CD14-positive monocyte (primary cell): ENCODE measurements around the gene CIZ1. TPM values are rescaled to one million over a fixed set of nuclear protein-coding genes. Genes with fewer than 3 reads are reported as not detected.

Source experiments
- DNase-seq, 3 donors: peaks; one replicate each; pipeline ENCODE4 v3.0.0-alpha.2; 2011 to 2022
- H2AFZ ChIP-seq: 2 replicates; pipeline ENCODE4 v1.6.0; 2012; ENCODE audit warnings: mild to moderate bottlenecking, low read depth, low read length, inconsistent platforms; ENCODE audit not compliant: insufficient read depth, poor library complexity, severe bottlenecking
- H3K27ac ChIP-seq, 2 donors: 1 replicate in 1 of 2; 2 replicates in 1 of 2; pipeline ENCODE4 v1.5.1; 2012 to 2013; ENCODE audit warnings: low read length in 2 of 2, control low read depth in 1 of 2, inconsistent platforms in 1 of 2, low read depth in 1 of 2, mild to moderate bottlenecking in 1 of 2
- H3K27me3 ChIP-seq, 2 donors: one replicate each; pipeline versions ENCODE4 v1.6.0 to v1.6.1; 2011 to 2013; ENCODE audit warnings: low read length in 2 of 2; ENCODE audit not compliant: control insufficient read depth in 2 of 2, insufficient read depth in 2 of 2
- H3K36me3 ChIP-seq, 2 donors: replicated peaks in 1 of 2; 1 replicate in 1 of 2; 2 replicates in 1 of 2; pipeline versions ENCODE4 v1.5.1 to v1.6.1; 2012 to 2013; ENCODE audit warnings: low read length in 2 of 2, control low read depth in 1 of 2, inconsistent platforms in 1 of 2, mild to moderate bottlenecking in 1 of 2; ENCODE audit not compliant: insufficient read depth in 2 of 2, control insufficient read depth in 1 of 2
- H3K4me1 ChIP-seq, 2 donors: 1 replicate in 1 of 2; 2 replicates in 1 of 2; pipeline versions ENCODE4 v1.5.1 to v1.6.1; 2012 to 2013; ENCODE audit warnings: low read length in 2 of 2, control low read depth in 1 of 2, inconsistent platforms in 1 of 2, mild to moderate bottlenecking in 1 of 2, moderate library complexity in 1 of 2; ENCODE audit not compliant: insufficient read depth in 2 of 2, control insufficient read depth in 1 of 2
- H3K4me2 ChIP-seq: replicated peaks from 2 replicates; pipeline ENCODE3; 2012; ENCODE audit warnings: low read length, moderate library complexity, mild to moderate bottlenecking; ENCODE audit not compliant: poor library complexity, severe bottlenecking; ENCODE audit errors: extremely low read depth
- H3K4me3 ChIP-seq, 3 experiments: fragments of 200-600 bp in 1 of 3; sonication (generic) in 1 of 3; replicated peaks in 1 of 3; 1 replicate in 2 of 3; 2 replicates in 1 of 3; pipeline ENCODE4 v1.5.1; 2011 to 2013; ENCODE audit warnings: low read length in 3 of 3, mild to moderate bottlenecking in 3 of 3, control low read depth in 2 of 3, low read depth in 2 of 3, inconsistent platforms in 1 of 3, moderate library complexity in 1 of 3
- H3K79me2 ChIP-seq: 2 replicates; pipeline ENCODE4 v1.6.0; 2012; ENCODE audit warnings: mild to moderate bottlenecking, control low read depth, inconsistent platforms, low read length, moderate library complexity; ENCODE audit not compliant: insufficient read depth
- H3K9ac ChIP-seq: 2 replicates; pipeline ENCODE4 v1.6.0; 2017; ENCODE audit warnings: low read length, mild to moderate bottlenecking; ENCODE audit not compliant: insufficient read depth, poor library complexity, severe bottlenecking
- H3K9me3 ChIP-seq, 2 donors: replicated peaks in 1 of 2; 1 replicate in 1 of 2; 2 replicates in 1 of 2; pipeline versions ENCODE4 v1.5.1 to v1.6.1; 2012 to 2013; ENCODE audit warnings: low read length in 2 of 2, control low read depth in 1 of 2; ENCODE audit not compliant: control insufficient read depth in 1 of 2, insufficient read depth in 1 of 2
- H4K20me1 ChIP-seq: 2 replicates; pipeline ENCODE4 v1.6.0; 2012; ENCODE audit warnings: mild to moderate bottlenecking, low read length, control low read depth, moderate library complexity; ENCODE audit not compliant: insufficient read depth
- H3K27ac Mint-ChIP-seq, 7 donors: one replicate each; pipeline ENCODE4 v1.8.0; 2020; ENCODE audit warnings: mild to moderate bottlenecking in 7 of 7, mixed read lengths in 7 of 7, moderate library complexity in 6 of 7, inconsistent platforms in 2 of 7
- H3K27me3 Mint-ChIP-seq, 3 donors: one replicate each; pipeline ENCODE4 v1.8.0; 2021 to 2022; ENCODE audit warnings: low read depth in 3 of 3, mild to moderate bottlenecking in 3 of 3, mixed read lengths in 3 of 3, moderate library complexity in 3 of 3, inconsistent platforms in 1 of 3
- H3K36me3 Mint-ChIP-seq, 2 donors: one replicate each; pipeline ENCODE4 v1.8.0; 2020; ENCODE audit warnings: mixed read lengths in 2 of 2, inconsistent platforms in 1 of 2, mild to moderate bottlenecking in 1 of 2
- H3K4me1 Mint-ChIP-seq: one replicate; pipeline ENCODE4 v1.8.0; 2020; ENCODE audit warnings: mild to moderate bottlenecking, mixed read lengths
- H3K4me3 Mint-ChIP-seq, 2 donors: one replicate each; pipeline ENCODE4 v1.8.0; 2020; ENCODE audit warnings: mild to moderate bottlenecking in 2 of 2, mixed read lengths in 2 of 2, moderate library complexity in 1 of 2
- H3K9me3 Mint-ChIP-seq, 7 donors: one replicate each; pipeline ENCODE4 v1.8.0; 2020 to 2022; ENCODE audit warnings: mixed read lengths in 7 of 7, mild to moderate bottlenecking in 6 of 7, moderate library complexity in 6 of 7, inconsistent platforms in 2 of 7
- WGBS: methylation state at CpG from one replicate; pipeline ENCODE4 v1.1.5; 2013; ENCODE audit warnings: missing lambda C conversion rate; ENCODE audit not compliant: insufficient coverage; 5-methylcytosine and 5-hydroxymethylcytosine counted together
- intact Hi-C, 2 donors: fragments of 100-400 bp; cut with micrococcal nuclease; formaldehyde crosslinking; loops; one replicate each; pipeline versions ENCODE4 v1.15.0 to v1.15.1; 2023
- polyA plus RNA-seq, 3 donors: library from polyadenylated mRNA; depleted of rRNA in 1 of 3; unstranded in 2 of 3; stranded (reverse) in 1 of 3; fragments of 300-500 nt in 2 of 3; fragments of >200 nt in 1 of 3; fragmentation: Illumina TruSeq in 2 of 3; gene quantifications; 1 replicate in 2 of 3; 2 replicates in 1 of 3; pipeline ENCODE4 v1.2.3, GENCODE V29; 2012 to 2021
- TF ChIP-seq, protein P1 (sequence below): fragments of 200-600 bp; IDR thresholded peaks from one replicate; pipeline ENCODE4 v1.8.0; 2022; ENCODE audit warnings: antibody characterized with exemption, mild to moderate bottlenecking

CIZ1 gene
- polyA plus RNA-seq, 3 donors, result 3.4 to 53.7 (median 5.9) TPM

GRCh38 chr9:128162215-128163026, 29.0 kb downstream of the CIZ1 start:
- no peak for DNase-seq
- Mint-ChIP-seq H3K4me3 (no peak overlapping the region), H3K36me3 (peaks cover 32 to 46% of the 10 kb centered on the region in 2 donors), H3K4me1 (peaks cover 15% of the 10 kb centered on the region), H3K27me3 (peaks cover 0 to 5% (median 0%) of the 10 kb centered on the region in 3 donors), H3K9me3 (no peaks in the 10 kb centered on the region), H3K27ac (peak overlapping the region in 3 of 7 donors; percentile 4 to 31 (median 22))
- peaks cover 8% of the 10 kb centered on the region for H3K79me2 ChIP-seq
- intact Hi-C loops, result no loop called here
- no peak overlapping the region for H3K27ac ChIP-seq
- no peak overlapping the region for H2AFZ ChIP-seq
- H4K20me1 ChIP-seq, result no peaks in the 10 kb centered on the region
- TF ChIP-seq, protein P1, sequence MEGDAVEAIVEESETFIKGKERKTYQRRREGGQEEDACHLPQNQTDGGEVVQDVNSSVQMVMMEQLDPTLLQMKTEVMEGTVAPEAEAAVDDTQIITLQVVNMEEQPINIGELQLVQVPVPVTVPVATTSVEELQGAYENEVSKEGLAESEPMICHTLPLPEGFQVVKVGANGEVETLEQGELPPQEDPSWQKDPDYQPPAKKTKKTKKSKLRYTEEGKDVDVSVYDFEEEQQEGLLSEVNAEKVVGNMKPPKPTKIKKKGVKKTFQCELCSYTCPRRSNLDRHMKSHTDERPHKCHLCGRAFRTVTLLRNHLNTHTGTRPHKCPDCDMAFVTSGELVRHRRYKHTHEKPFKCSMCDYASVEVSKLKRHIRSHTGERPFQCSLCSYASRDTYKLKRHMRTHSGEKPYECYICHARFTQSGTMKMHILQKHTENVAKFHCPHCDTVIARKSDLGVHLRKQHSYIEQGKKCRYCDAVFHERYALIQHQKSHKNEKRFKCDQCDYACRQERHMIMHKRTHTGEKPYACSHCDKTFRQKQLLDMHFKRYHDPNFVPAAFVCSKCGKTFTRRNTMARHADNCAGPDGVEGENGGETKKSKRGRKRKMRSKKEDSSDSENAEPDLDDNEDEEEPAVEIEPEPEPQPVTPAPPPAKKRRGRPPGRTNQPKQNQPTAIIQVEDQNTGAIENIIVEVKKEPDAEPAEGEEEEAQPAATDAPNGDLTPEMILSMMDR, result no peak
- H3K4me1 ChIP-seq, result peaks cover 16 to 20% of the 10 kb centered on the region in 2 donors
- no peak overlapping the region for H3K4me3 ChIP-seq
- H3K9me3 ChIP-seq, result no peaks in the 10 kb centered on the region
- H3K27me3 ChIP-seq, result no peaks in the 10 kb centered on the region
- H3K36me3 ChIP-seq, result peaks cover 34 to 41% of the 10 kb centered on the region in 2 donors
- H3K4me2 ChIP-seq, result no peak overlapping the region
- H3K9ac ChIP-seq, result no peak overlapping the region
- 100% methylated on average over 5 of the region's 10 CpGs for WGBS

- Mint-ChIP-seq H3K27ac (no peak overlapping the region), H3K27me3 (peaks cover 0 to 5% (median 0%) of the 10 kb centered on the region in 3 donors), H3K4me1 (peaks cover 15% of the 10 kb centered on the region), H3K36me3 (peaks cover 22 to 36% of the 10 kb centered on the region in 2 donors), H3K9me3 (no peaks in the 10 kb centered on the region), H3K4me3 (peak overlapping the region in 1 of 2 donors; percentile 79)
- Histone ChIP-seq H3K36me3 (peaks cover 23 to 30% of the 10 kb centered on the region in 2 donors), H3K27ac (no peak overlapping the region), H2AFZ (no peak overlapping the region), H4K20me1 (no peaks in the 10 kb centered on the region), H3K4me3 (peak overlapping the region in 1 of 3 experiments; percentile 94), H3K79me2 (peaks cover 8% of the 10 kb centered on the region), H3K9ac (no peak overlapping the region), H3K4me2 (peak overlapping the region; percentile 100), H3K9me3 (no peaks in the 10 kb centered on the region), H3K27me3 (no peaks in the 10 kb centered on the region), H3K4me1 (peaks cover 16 to 20% of the 10 kb centered on the region in 2 donors)
- no peak for DNase-seq
- TF ChIP-seq, protein P1, result no peak
- 96% methylated on average over 12 of the region's 13 CpGs for WGBS
- intact Hi-C loops, result loop anchor here in 1 of 2 donors (2.0 kb wide), 1 partner anchor 57 kb away; no protein-coding TSS in a partner anchor
These were observed 30.0 kb downstream of the CIZ1 start for GRCh38 chr9:128161215-128161902.
